Heart right ventricle (tissue), 16 donors: Measurements from ENCODE around the gene EEIG2. TPM values are rescaled to one million over a fixed set of nuclear protein-coding genes. Genes with fewer than 3 reads are reported as not detected.
A peak's percentile ranks its signal among the peaks of the same experiment; 100 is the strongest.
"Not testable (repeated sequence)": the region's sequence is repeated elsewhere in the genome, so short reads cannot be mapped to it uniquely, and the experiment has no call there.

ENCODE experiments used
- ATAC-seq, 8 donors: fragments of 200-7000 bp; cut with Tn5 transposase; one replicate each; pipeline ENCODE4 v1.9.1; 2020; ENCODE audit warnings: mild to moderate bottlenecking in 8 of 8, moderate library complexity in 8 of 8, moderate number of reproducible peaks in 1 of 8
- DNase-seq, 2 donors: peaks; one replicate each; pipeline ENCODE4 v3.0.0-alpha.2; 2020
- H3K27ac ChIP-seq, 10 donors: fragments of 200-600 bp; sonication (generic) in 2 of 10; one replicate each; pipeline versions ENCODE4 v1.5.0 to v1.8.0; 2020 to 2022; ENCODE audit warnings: mild to moderate bottlenecking in 3 of 10
- H3K27me3 ChIP-seq, 7 donors: fragments of 200-600 bp; one replicate each; pipeline ENCODE4 v1.8.0; 2021 to 2022; ENCODE audit warnings: mild to moderate bottlenecking in 2 of 7
- H3K36me3 ChIP-seq, 9 donors: fragments of 200-600 bp; sonication (generic) in 1 of 9; one replicate each; pipeline versions ENCODE4 v1.5.0 to v1.8.0; 2020 to 2022; ENCODE audit warnings: mild to moderate bottlenecking in 2 of 9
- H3K4me1 ChIP-seq, 9 donors: fragments of 200-600 bp; sonication (generic) in 1 of 9; one replicate each; pipeline versions ENCODE4 v1.5.0 to v1.8.0; 2020 to 2022; ENCODE audit warnings: mild to moderate bottlenecking in 4 of 9
- H3K4me3 ChIP-seq, 10 donors: fragments of 200-600 bp; sonication (generic) in 2 of 10; one replicate each; pipeline versions ENCODE4 v1.5.0 to v1.8.0; 2020 to 2022; ENCODE audit warnings: mild to moderate bottlenecking in 7 of 10, moderate library complexity in 2 of 10
- H3K9me3 ChIP-seq, 11 donors: fragments of 200-600 bp in 10 of 11; sonication (generic) in 2 of 11; one replicate each; pipeline versions ENCODE4 v1.5.0 to v1.8.0; 2013 to 2022; ENCODE audit warnings: mild to moderate bottlenecking in 2 of 11, control low read depth in 1 of 11, moderate library complexity in 1 of 11
- WGBS, 2 donors: extraction: QIAGEN DNeasy Blood & Tissue Kit; methylation state at CpG; one replicate each; pipeline ENCODE4 v1.1.7; 2013; ENCODE audit warnings: inconsistent platforms in 1 of 2; 5-methylcytosine and 5-hydroxymethylcytosine counted together
- intact Hi-C, 10 donors: fragments of 100-400 bp; cut with DNase I; formaldehyde crosslinking; loops; one replicate each; pipeline versions ENCODE4 v1.11.1 to v1.14.2; 2022
- polyA plus RNA-seq, 2 donors: library from polyadenylated mRNA; stranded (reverse); fragments of 200-250 nt; gene quantifications; one replicate each; pipeline ENCODE4 v1.2.3, GENCODE V29; 2013
- total RNA-seq, 10 donors: library from RNA; stranded (reverse); fragmentation: NEBNext Ultra II Directional in 3 of 10; extraction: Animal tissue kit (Norgen Biotek cat#: 25700) in 3 of 10; gene quantifications; one replicate each; pipeline versions ENCODE4 v1.2.1 to v1.2.4, GENCODE V29; 2021 to 2023
- TF ChIP-seq, protein P1 (sequence below), 9 donors: fragments of 200-600 bp; sonication (generic) in 2 of 9; IDR thresholded peaks; one replicate each; pipeline versions ENCODE4 v1.5.0 to v1.8.0; 2021 to 2022; ENCODE audit warnings: antibody characterized with exemption in 9 of 9, mild to moderate bottlenecking in 5 of 9, moderate library complexity in 1 of 9
- donor health status: Arrhythmogenic right ventricular cardiomyopathy.
- donor health status: ischemic (EF 13 %, LVEDD 7.1; RV severe dilation, severe dysfunction).
- donor health status: healthy with polysubstance abuse.
- donor health status: DM: no; HTN: yes; CAD: no.
- donor health status: DM: no; HTN: no; CAD: no.
- donor health status: ischemic (EF 25% LVEDD 6.9; RV normal size, moderate dysfunction).
- donor health status: ischemic (EF 25% LVEDD 5.7; RV mildly dilated, moderate dysfunction).
- donor health status: healthy.
- donor health status: DM: yes; HTN: yes; CAD: no.
- donor health status: Ischemic cardiomyopathy.
- donor health status: ischemic (EF 35%, LVEDD 5.7; RV mildly dilated, moderate dysfunction).
- donor health status: nonischemic (EF 11% LVEDD 7.7; RV severe dilation, severe dysfunction).
- donor health status: DM: yes; HTN: yes; CAD: no.
- donor health status: PGD.
- donor health status: ischemic (EF 29% LVEDD 5.4; RV normal size, mild dysfunction).
- donor health status: nonischemic (EF 23%, LVEDD 6.1; RV moderate dilation, normal function).

EEIG2 gene
- total and polyA plus RNA-seq, 12 donors, result 1.5 to 10.0 (median 5.4) TPM

- H3K36me3 ChIP-seq, result no peaks in the 10 kb centered on the region
- H3K9me3 ChIP-seq, result peaks cover 0 to 7% (median 0%) of the 10 kb centered on the region in 11 donors
- intact Hi-C loops, result no loop called here
- WGBS, 2 donors, result 26 to 52% methylated on average over 1 of the region's 1 CpG
- peaks cover 0 to 9% (median 0%) of the 10 kb centered on the region in 7 donors for H3K27me3 ChIP-seq
- no peak overlapping the region for H3K27ac ChIP-seq
- H3K4me1 ChIP-seq, result peaks cover 0 to 12% (median 0%) of the 10 kb centered on the region in 9 donors
- no peak overlapping the region for H3K4me3 ChIP-seq
- DNase-seq, result no peak
- no peak for ATAC-seq
- TF ChIP-seq, protein P1, sequence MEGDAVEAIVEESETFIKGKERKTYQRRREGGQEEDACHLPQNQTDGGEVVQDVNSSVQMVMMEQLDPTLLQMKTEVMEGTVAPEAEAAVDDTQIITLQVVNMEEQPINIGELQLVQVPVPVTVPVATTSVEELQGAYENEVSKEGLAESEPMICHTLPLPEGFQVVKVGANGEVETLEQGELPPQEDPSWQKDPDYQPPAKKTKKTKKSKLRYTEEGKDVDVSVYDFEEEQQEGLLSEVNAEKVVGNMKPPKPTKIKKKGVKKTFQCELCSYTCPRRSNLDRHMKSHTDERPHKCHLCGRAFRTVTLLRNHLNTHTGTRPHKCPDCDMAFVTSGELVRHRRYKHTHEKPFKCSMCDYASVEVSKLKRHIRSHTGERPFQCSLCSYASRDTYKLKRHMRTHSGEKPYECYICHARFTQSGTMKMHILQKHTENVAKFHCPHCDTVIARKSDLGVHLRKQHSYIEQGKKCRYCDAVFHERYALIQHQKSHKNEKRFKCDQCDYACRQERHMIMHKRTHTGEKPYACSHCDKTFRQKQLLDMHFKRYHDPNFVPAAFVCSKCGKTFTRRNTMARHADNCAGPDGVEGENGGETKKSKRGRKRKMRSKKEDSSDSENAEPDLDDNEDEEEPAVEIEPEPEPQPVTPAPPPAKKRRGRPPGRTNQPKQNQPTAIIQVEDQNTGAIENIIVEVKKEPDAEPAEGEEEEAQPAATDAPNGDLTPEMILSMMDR (IDR thresholded peaks at IDR 0.05), result no peak
Observed at GRCh38 chr1:108537976-108538375, 21.9 kb upstream of the EEIG2 start.

DNA sequence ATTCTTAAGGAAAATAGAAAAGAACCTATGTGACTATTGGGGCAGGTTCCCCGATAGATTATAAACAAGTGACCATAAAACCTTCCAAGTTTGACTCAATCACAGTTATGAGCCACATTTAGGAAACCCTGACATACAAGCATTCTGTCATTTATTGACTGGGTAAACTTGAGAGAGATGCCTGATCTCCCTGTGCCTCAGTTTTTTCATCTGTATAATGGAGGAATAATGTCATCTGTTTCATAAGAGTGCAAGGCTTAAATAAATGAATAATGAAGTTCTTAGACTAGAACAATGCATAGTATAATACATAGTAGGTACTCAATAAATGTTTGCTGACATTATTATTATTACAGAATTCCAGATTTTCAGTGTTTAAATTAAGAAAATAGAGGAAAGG is 18.9 kb upstream of the EEIG2 start:
- intact Hi-C loops, result no loop called here
- 94 to 95% methylated on average over 1 of the region's 1 CpG for WGBS, 2 donors
- no peaks in the 10 kb centered on the region for H3K36me3 ChIP-seq

GRCh38 chr1:108541861-108542260 is 18.0 kb upstream of the EEIG2 start:
- Histone ChIP-seq H3K27ac (no peak overlapping the region), H3K4me3 (no peak overlapping the region), H3K27me3 (peaks cover 0 to 5% (median 0%) of the 10 kb centered on the region in 7 donors), H3K36me3 (no peaks in the 10 kb centered on the region), H3K9me3 (peaks cover 0 to 15% (median 0%) of the 10 kb centered on the region in 11 donors), H3K4me1 (peaks cover 0 to 12% (median 0%) of the 10 kb centered on the region in 9 donors)
- DNase-seq, result no peak
- TF ChIP-seq, protein P1 (IDR thresholded peaks at IDR 0.05), result no peak
- WGBS, 2 donors, result 60 to 64% methylated on average over 2 of the region's 2 CpGs
- intact Hi-C loops, result no loop called here
- no peak for ATAC-seq

More for the DNA sequence above, 18.9 kb upstream of the EEIG2 start:
- Histone ChIP-seq H3K4me1 (peaks cover 0 to 12% (median 0%) of the 10 kb centered on the region in 9 donors), H3K9me3 (peaks cover 0 to 7% (median 0%) of the 10 kb centered on the region in 11 donors), H3K27me3 (peaks cover 0 to 5% (median 0%) of the 10 kb centered on the region in 7 donors), H3K27ac (no peak overlapping the region), H3K4me3 (no peak overlapping the region)
- TF ChIP-seq, protein P1 (IDR thresholded peaks at IDR 0.05), result no peak
- DNase-seq, result no peak
- ATAC-seq, result no peak

GRCh38 chr1:108547493-108547892 is 12.4 kb upstream of the EEIG2 start:
- intact Hi-C loops, ATAC-seq, H3K36me3 ChIP-seq, H3K27me3 ChIP-seq, H3K4me3 ChIP-seq, DNase-seq, H3K27ac ChIP-seq: not testable (repeated sequence)
- WGBS, 2 donors, result 92% methylated on average over 4 of the region's 4 CpGs
- Histone ChIP-seq H3K9me3 (peaks cover 0 to 11% (median 0%) of the 10 kb centered on the region in 11 donors), H3K4me1 (peaks cover 0 to 12% (median 0%) of the 10 kb centered on the region in 9 donors)

GRCh38 chr1:108551137-108551862 is 8.6 kb upstream of the EEIG2 start:
- H3K4me1 ChIP-seq, result peaks cover 0 to 20% (median 0%) of the 10 kb centered on the region in 9 donors
- WGBS, 2 donors, result 91 to 93% methylated on average over 2 of the region's 2 CpGs
- H3K4me3 ChIP-seq, result no peak overlapping the region
- no peaks in the 10 kb centered on the region for H3K27me3 ChIP-seq
- no peak for DNase-seq
- H3K27ac ChIP-seq, result peak overlapping the region in 1 of 10 donors; percentile 81
- peak in 1 of 8 donors; percentile 22 for ATAC-seq
- H3K36me3 ChIP-seq, result no peaks in the 10 kb centered on the region
- intact Hi-C loops, result loop anchor here in 1 of 10 donors (5.0 kb wide), 1 partner anchor 39 kb away; no protein-coding TSS in a partner anchor
- TF ChIP-seq, protein P1 (IDR thresholded peaks at IDR 0.05), result no peak
- peaks cover 0 to 8% (median 0%) of the 10 kb centered on the region in 11 donors for H3K9me3 ChIP-seq
